ENCODE results near the gene HTR7. TPM values are rescaled to one million over a fixed set of nuclear protein-coding genes. Genes with fewer than 3 reads are reported as not detected.
"Not testable (repeated sequence)": the region's sequence is repeated elsewhere in the genome, so short reads cannot be mapped to it uniquely, and the experiment has no call there.

The HTR7 gene
- total RNA-seq, 1 experiment from 2014 or later: 1.2 TPM

DNA sequence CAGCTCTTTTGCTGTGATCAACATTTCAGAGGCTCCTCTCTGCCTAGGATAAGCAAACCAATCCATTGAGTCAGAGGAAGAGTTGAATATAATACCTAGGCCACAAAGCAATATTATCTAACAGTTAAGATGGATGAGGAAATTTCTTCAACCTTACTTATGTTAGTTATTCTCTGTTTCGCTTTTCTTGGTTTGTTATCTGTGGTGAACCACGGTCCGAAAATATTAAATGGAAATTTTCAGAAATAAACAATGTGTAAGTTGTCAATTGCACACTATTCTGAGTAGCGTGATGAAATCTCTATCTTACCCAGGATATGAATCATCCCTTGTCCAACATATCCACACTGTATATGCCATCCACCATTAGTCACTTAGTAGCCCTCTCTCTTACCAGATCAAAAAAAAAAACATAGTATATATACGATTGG lies 1.5 kb upstream of the HTR7 start:
- DNase-seq (ENCODE audit: extremely low read depth, low read depth): peak; percentile 46

DNA sequence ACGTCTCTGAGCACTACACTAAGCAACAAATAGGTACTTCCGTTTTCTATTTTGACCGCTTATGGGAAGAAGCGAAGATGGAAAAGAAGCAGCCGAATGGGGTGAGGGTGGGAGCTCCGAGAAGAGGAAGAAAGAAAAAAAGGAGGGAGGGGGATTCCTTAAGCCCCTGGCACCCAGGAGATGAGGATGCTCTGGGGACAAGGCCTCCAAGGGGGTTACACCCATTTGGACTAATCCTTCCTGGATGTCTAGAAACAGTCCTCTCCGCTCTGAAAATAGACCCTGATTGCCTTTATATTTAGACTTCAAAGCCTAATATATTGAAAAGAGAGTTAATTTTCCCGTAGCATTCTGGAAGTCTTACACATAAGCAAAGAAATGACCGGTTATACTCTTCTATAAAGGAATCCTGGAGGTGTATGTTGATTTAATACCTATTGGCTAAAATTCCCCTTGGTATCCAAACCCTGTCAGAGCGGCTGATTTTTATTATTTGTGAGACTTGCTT lies 676 bp upstream of the HTR7 start:
- no peak for DNase-seq (ENCODE audit: extremely low read depth, low read depth)

DNA sequence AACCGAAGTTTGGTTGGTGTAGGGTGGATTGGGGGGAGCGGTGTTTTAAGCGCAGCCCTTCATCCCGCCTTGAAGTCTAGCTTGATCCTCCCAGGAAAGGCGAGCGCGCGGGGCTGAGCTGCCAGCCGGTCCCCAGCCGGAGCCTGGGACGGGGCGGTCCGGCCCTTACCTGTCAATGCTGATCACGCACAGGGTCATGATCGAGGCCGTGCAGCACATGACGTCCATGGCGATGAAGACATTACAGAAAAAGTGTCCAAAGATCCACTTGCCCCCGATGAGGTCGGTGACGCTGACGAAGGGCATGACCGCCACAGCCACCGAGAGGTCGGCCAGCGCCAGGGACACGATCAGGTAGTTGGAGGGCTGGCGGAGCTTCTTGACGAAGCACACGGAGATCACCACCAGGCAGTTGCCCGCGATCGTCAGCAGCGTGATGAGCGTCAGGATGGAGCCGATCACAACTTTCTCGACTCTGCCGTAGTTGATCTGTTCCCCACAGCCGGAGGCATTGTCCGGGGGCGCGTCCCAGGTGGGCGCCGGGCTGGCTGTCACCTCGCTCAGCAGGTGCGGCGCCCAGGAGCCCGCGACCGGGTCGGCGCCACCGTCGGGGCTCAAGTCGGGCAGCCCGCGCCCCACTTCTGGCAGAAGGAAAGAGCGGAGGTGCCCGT lies 740 bp downstream of the HTR7 start:
- DNase-seq (ENCODE audit: extremely low read depth, low read depth): no peak

DNA sequence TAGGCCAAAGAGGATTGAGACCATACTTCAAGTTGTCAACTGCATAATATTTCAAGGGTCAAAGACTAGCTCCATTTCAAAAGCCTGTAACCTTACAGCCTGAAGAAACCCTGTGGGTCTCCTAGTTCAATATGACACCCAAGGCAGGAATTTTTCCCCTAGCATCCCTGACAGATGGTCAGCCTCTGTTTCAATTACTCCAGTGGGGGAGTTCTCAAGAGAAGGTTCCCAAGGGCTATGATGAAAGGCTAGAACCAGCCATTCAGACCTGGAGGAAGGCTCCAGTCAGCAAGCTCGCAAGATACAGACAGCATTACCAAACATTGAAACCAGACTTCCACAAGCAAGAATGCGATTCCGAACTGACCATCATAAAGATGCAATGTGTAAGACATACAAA lies 1.6 kb downstream of the HTR7 start:
- DNase-seq (ENCODE audit: extremely low read depth, low read depth): no peak

DNA sequence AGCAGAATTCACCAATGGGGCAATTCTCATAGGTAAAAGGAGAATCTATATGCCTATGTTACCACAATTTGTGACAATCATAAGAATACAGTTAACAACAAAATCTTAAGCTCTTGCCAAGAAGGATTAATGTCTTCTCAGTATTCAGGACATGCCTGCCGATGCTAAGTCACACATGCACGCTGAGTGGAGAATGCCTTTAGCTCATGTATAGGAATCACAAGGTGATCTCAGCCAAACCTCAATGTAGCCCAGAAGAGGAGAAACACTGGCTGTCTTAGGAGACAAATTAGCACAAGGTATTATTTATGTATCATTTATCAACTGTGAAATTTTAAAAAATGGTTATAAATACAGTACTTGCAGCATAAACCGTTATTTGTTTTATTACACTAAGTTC lies 2.7 kb downstream of the HTR7 start:
- DNase-seq (ENCODE audit: extremely low read depth, low read depth): no peak

DNA sequence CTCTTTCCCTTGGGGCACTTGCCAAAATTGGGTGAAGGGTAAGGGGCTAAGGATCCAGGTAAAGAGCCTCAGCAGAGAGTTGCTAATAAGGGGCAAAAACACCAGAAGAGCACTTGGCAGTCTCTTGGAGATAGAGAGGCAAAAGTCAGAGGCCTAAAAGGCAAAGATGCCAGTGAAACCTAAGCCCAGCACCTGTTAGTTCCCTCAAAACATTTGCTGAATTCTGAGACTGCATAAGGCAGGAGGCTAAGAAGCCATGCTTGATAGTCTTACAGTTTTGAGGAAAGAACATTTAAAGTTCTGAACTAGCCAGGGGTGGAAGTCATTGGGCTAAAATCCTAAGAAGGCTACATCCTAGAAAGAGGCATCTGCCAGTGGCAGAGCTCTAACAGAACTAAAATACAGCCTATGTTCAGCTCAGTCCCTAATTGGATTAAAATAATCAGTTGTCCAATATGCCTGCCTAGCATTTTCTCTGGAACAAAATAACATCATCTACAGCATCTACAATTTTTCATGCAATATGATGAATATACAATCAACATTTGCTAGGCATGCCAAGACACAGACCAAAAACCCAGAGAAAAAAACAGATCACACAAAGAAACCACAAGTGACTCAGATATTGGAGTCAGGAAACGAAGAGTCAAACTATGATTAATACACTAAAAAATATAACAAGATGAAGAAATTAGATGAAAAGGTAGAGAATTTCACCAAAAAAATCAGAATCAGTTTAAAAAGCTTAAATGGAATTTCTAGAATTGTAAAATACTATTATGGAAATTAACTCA lies 7.7 kb downstream of the HTR7 start:
- DNase-seq (ENCODE audit: extremely low read depth, low read depth): no peak

DNA sequence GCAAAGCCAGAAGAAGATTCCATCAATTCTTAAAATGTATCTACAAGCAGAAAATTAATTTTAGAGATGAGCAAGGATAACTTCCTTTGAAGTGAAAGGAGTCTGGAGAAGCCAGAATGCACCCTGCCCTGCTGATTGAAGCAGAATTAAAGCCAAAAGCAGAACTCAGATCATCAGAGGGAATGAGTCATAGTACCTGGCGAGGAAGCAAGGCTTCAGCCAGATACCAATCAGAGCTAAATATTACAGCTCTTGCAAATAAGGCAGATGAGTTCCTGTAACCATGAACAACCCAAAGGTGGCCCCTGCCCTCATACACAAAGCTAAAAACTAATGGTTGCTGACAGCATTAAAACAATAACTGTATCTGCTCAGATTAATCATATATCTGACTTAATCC lies 10.4 kb downstream of the HTR7 start:
- DNase-seq (ENCODE audit: extremely low read depth, low read depth): no peak

DNA sequence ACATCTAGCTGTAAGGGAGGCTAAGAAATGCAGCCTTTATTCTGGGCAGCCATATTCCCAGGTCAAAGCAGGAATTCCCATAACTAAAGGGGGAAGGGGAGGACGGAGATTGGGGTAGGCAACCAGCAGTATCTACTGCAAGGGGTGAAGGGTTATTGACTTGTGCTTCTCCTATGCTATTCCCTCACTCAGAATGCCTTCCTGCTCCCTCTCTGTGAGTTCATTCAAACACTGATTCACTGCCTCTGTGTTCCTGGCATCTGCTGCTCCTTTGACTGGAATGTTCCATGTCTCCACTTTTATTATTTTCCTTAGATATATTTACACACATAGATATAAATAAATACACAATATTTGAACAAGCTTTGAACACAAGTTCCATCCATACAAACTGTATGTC lies 11.1 kb downstream of the HTR7 start:
- no peak for DNase-seq (ENCODE audit: extremely low read depth, low read depth)

DNA sequence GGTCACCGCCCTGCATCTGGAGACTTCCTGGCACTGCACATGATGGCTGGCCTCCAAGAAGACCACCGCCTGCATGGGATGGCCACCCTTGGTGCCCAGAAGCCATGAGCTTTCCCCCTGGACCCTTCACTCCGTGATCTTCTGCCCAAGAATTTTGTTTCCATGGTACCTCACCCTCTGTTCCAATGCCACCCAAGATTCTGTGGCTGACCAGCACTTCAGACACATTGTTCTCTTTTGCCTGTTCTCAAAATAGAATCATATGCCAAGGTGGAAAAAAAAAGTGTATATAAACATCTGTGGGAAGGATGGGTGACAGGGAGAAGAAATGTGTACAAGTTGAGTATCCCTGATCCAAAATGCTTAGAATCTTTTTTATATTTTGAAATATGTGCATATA lies 12.1 kb downstream of the HTR7 start:
- DNase-seq (ENCODE audit: extremely low read depth, low read depth): no peak

DNA sequence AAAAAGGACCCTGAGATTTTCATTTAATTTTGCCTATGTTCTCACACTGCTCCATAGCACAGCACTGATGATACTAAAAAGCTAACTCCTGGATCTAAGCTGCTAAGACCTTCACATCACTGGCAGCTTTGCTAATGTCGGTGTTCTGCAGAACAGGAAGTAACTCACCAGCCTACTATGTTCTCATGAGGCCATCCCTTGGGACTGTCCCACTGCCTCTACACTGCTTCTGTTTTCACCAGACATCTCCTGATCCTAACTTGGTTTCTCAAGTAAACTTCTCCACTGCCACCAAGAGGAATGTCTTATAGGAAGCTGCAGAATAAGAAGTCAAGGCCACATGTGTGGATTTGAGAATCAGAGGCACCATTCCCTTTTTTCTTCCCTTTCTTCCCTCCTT lies 15.1 kb downstream of the HTR7 start:
- DNase-seq (ENCODE audit: extremely low read depth, low read depth): no peak

DNA sequence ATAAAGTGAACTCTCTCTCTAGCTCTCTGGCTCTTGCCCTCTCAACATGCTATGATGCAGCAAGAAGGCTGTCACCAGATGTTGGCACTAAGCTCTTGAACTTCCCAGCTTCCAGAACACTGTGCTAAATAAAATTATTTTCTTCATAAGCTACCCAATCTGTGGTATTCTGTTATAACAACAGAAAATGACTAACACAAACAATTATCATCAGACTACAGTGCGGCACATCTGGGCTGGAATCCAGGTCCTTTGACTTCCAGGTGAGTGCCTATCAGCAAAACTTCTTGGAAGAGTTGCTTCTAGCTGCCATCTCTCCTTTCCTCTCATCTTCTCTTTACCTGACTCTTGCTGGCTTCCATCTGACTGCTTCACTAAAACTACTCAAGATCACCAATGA lies 20.4 kb downstream of the HTR7 start:
- DNase-seq (ENCODE audit: extremely low read depth, low read depth): no peak

DNA sequence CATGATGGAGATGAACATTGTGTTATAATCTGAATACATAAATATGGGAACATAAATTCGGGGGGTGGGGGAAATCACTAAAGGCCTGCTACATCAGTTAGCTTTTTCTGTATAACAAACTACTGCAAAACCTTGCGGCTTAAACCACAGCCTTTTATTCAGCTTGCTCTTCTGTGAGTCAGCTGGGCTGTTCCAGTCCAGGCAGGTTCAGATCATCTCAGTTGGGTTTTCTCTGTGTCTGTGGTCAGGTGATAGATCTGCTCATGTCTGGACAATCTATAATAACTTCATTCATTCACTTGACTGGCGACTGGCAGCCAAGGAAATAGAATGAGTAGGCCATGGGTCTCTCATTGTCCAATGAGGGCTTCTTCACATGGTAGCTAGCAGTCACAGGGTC lies 23.5 kb downstream of the HTR7 start:
- no peak for DNase-seq (ENCODE audit: extremely low read depth, low read depth)

DNA sequence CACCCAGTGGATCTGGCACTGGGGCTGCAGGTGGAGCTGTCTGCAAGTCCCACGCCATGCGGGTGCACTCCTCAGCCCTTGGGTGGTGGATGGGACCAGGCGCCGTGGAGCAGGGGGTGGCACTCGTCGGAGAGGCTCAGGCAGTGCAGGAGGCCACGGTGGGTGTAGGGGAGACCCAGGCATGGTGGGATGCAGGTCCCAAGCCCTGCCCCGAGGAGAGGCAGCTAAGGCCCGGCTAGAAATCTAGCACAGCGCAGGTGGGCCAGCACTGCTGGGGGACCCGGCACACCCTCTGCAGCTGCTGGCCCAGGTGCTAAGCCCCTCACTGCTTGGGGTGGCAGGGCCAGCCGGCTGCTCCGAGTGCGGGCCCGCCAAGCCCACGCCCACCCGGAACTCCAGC lies 25.7 kb downstream of the HTR7 start:
- no peak for DNase-seq (ENCODE audit: extremely low read depth, low read depth)

DNA sequence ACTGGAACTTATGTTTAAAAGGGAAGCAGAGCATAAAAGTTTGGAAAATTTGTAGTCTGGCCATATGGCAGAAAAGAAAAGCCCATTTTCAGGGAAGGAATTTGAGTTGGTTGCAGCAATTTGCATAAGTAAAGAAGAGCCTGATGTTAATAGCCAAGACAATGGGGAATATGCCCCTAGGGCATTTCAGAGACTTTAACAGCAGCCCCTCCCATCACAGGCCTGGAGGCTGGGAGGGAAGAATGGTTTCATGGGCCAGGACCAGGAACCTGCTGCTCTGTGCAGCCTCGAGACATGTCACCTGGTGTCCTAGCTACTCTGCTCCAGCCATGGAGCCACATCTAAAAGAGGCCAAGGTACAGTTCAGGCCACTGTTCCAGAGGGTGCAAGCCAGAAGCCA lies 35.3 kb downstream of the HTR7 start:
- DNase-seq (ENCODE audit: extremely low read depth, low read depth): no peak

DNA sequence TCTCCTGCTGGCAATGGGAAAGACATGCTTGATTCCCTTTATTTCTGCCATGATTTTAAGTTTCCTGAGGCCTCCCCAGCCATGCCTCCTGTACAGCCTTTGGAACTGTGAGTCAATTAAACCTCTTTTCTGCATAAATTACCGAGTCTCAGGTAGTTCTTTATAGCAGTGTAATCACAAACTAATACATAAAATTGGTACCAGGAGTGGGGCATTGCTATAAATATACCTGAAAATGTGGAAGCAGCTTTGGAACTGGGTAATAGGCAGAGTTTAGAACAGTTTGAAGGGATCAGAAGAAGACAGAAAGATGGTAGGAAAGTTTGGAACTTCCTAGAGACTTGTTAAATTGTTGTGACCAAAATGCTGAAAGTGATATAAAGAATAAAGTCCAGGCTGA lies 36.0 kb downstream of the HTR7 start:
- not testable (repeated sequence) for DNase-seq (ENCODE audit: extremely low read depth, low read depth)

DNA sequence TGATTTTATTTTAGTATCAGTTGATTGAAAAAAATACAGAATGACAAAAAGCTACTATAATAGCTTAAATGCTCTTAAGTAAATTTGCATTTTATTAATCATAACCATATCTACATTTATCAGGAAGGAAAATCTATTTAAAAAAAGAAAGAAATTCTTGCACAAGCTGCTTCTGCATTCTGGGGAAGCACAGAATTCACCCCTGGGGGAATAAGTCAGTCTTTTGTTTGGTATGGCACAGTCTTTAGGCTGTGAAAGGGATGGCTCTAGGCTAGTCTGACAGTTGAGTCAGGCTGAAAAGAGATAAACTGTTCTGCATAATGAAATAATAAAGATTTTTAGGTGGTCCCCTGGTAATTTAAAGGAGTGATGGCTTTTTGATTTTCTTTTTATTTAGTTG lies 37.9 kb downstream of the HTR7 start:
- no peak for DNase-seq (ENCODE audit: extremely low read depth, low read depth)

DNA sequence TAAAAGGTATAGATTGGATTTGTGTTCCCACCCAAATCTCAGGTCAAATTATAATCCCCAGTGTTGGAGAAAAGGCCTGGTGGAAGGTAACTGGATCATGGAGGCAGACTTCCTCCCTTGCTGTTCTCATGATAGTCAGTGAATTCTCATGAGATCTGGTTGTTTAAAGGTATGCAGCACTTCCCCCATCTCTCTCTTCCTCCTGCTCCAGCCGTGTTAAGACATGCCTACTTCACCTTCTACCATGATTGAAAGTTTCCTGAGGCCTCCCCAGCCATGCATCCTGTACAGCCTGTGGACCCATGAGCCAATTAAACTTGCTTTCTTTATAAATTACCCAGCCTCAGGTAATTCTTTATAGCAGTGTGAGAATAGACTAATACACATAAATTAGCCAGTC lies 39.1 kb downstream of the HTR7 start:
- DNase-seq (ENCODE audit: extremely low read depth, low read depth): no peak

DNA sequence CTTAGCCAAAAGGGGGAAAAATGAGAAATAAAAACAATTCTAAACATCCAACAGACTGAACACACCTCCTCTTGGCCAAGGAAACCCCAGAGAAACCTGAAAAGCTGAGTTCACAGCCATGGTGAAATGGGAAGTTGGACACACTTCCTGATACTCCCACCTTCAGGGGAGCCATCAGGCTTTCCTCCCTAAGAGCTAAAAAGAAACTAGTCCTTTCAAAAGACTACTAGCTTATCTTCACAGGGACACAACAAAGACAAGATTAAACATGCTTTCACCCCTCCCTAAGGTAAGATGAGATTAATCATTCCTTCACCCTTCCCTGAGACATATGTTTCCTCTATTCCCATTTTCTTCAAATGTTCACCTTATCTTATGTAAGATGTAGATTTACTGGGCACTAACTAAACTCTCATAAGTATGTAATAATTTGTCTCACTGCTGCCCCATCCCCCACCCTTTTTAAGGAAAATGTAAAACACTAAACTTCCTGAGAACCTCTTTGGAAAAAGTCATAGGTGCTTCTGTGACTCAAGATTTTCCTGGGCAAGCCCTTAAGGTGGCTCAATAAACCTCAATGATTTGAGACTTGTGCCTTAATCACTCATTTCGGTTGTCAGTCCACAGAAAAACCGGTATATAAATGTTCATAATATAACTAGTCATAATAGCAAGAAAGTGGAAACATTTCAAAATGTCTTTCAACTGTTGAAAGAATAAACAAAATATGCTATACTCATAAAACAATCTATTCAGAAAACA lies 40.5 kb downstream of the HTR7 start:
- DNase-seq (ENCODE audit: extremely low read depth, low read depth): no peak

DNA sequence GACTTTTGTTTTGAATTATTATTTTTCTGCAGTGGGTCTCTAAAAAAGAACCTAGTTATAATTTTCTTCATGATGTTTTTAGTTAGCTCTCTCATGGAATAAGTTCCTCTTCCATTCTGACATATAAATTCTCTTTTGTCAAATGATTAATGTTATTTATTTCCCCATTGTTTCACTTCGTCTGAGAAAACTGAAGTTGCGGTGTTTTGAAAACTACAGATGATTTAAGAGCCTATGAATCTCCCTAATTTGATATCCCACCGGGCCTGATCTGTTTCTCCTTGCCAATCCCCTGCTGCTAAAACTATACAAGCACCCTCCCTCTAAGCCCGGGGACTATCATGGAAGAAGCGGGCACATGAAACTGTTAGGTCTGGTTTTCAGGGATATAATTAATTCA lies 41.4 kb downstream of the HTR7 start:
- DNase-seq (ENCODE audit: extremely low read depth, low read depth): no peak

DNA sequence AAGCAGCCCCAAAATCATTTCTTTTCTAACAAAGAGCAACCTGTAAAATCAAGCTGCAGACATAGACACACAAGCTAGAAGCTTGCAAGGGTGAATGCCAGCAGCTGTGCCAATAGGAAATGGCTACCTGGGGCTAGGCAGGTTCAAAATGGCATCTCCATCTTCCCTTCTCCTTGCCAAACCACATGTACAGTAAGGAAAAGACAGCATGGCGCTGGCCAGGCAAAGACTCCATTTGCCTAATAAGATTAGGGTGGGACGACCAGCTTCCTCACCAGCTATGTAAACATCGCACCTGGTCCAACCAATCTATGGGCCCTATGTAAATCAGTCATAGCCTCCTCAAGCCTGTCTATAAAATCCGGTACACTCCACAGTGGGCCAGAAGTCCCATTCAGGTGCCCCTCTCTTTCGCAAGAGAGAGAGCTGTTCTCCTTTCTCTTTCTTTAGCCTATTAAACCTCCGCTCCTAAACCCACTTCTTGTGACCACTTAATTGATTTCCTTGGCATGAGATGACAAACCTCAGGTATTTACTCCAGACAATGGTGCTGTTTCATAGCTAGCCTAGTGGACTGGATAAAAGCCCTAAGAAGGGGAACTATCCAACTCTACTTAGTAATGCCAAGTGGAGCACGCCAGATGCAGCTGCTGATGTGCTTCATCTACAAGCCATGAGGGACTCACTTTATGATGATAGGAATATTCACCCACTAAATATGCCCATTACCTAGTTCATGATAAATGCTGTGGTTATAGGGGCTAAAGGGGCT lies 44.1 kb downstream of the HTR7 start:
- DNase-seq (ENCODE audit: extremely low read depth, low read depth): no peak

DNA sequence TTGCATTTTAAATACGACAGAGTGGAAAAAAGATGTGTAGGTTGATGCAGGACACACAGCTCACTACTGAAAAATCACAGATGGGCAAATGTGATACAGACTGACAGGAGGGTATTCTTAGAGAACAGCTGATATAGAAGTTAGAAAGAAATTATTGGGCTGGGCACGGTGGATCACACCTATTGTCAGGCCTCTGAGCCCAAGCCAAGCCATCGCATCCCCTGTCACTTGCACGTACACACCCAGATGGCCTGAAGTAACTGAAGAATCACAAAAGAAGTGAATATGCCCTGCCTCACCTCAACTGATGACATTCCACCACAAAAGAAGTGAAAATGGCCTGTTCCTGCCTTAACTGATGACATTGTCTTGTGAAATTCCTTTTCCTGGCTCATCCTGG lies 50.7 kb downstream of the HTR7 start:
- not testable (repeated sequence) for DNase-seq (ENCODE audit: extremely low read depth, low read depth)
